A549 (cell line): Measurements from ENCODE around the gene RSBN1. TPM values are rescaled to one million over a fixed set of nuclear protein-coding genes. Genes with fewer than 3 reads are reported as not detected.

Experiments used
- ATAC-seq, 2 experiments: fragments of 200-7000 bp in 1 of 2; fragments of >200 bp in 1 of 2; cut with Nextera tagmentation in 1 of 2; cut with Tn5 transposase in 1 of 2; 3 replicates each; pipeline versions ENCODE4 v1.8.0 to v1.9.1; 2018 to 2020; ENCODE audit warnings: mild to moderate bottlenecking in 1 of 2, moderate library complexity in 1 of 2
- CTCF ChIA-PET: fragments of 300-600 bp; sonication (Branson Sonifier 250); formaldehyde crosslinking; extraction: SDS; loops from one replicate; lab custom pipeline; 2021; ENCODE audit warnings: antibody characterized with exemption, inconsistent platforms; lab: Yijun Ruan, JAX
- POLR2A ChIA-PET: fragments of 350-600 bp; formaldehyde crosslinking; extraction: SDS; loops from one replicate; lab custom pipeline; 2021; ENCODE audit warnings: antibody characterized with exemption, inconsistent platforms; lab: Yijun Ruan, JAX
- DNase-seq, 2 experiments: peaks; one replicate each; pipeline versions ENCODE4 v3.0.0 to v3.0.0-alpha.2; 2011 to 2016; ENCODE audit warnings: low read depth in 1 of 2, low spot score in 1 of 2
- FAIRE-seq: peaks from 2 replicates; lab custom pipeline; 2011; peaks lifted over from hg19 to GRCh38; lab: Jason Lieb, UNC
- H3K27ac ChIP-seq, 2 experiments: fragments of >200 bp; sonication (Bioruptor Twin); formaldehyde crosslinking; 3 replicates each; pipeline ENCODE4 v1.5.1; 2016 to 2017
- H3K4me1 ChIP-seq: fragments of >200 bp; sonication (Bioruptor Twin); formaldehyde crosslinking; 3 replicates; pipeline ENCODE4 v1.6.1; 2016
- H3K4me2 ChIP-seq: fragments of >200 bp; sonication (Bioruptor Twin); formaldehyde crosslinking; 3 replicates; pipeline ENCODE4 v1.6.1; 2016
- H3K4me3 ChIP-seq: fragments of >200 bp; sonication (Bioruptor Twin); formaldehyde crosslinking; 3 replicates; pipeline ENCODE4 v1.5.1; 2016
- H3K9me3 ChIP-seq: fragments of >200 bp; sonication (Bioruptor Twin); formaldehyde crosslinking; 3 replicates; pipeline ENCODE4 v1.6.1; 2016
- CBX8 ChIP-seq: fragments of 200-600 bp; sonication (generic); IDR thresholded peaks from 2 replicates; pipeline ENCODE4 v1.6.1; 2016
- E2F6 ChIP-seq: IDR thresholded peaks from 2 replicates; pipeline ENCODE4 v1.6.1; 2012; ENCODE audit warnings: low read depth, borderline replicate concordance
- EHF ChIP-seq: fragments of 250-450 bp; sonication (Bioruptor Pico); IDR thresholded peaks from 2 replicates; pipeline ENCODE4 v1.5.0; 2020; ENCODE audit warnings: mild to moderate bottlenecking
- EHMT2 ChIP-seq: fragments of 200-600 bp; sonication (generic); IDR thresholded peaks from 2 replicates; pipeline ENCODE4 v1.6.1; 2016; ENCODE audit warnings: antibody characterized with exemption, low read depth, mild to moderate bottlenecking, moderate library complexity
- FOSB ChIP-seq: fragments of 250-450 bp; sonication (Bioruptor Pico); IDR thresholded peaks from 2 replicates; pipeline ENCODE4 v1.5.0; 2020; ENCODE audit warnings: mild to moderate bottlenecking, moderate library complexity
- HDAC2 ChIP-seq: fragments of 200-600 bp; sonication (generic); IDR thresholded peaks from 2 replicates; pipeline ENCODE4 v1.6.1; 2016
- HEYL ChIP-seq: fragments of 250-450 bp; sonication (Bioruptor Pico); IDR thresholded peaks from 2 replicates; pipeline ENCODE4 v1.8.0; 2021; ENCODE audit warnings: mild to moderate bottlenecking, moderate library complexity
- HOXB5 ChIP-seq: fragments of 250-450 bp; sonication (Bioruptor Pico); IDR thresholded peaks from 2 replicates; pipeline ENCODE4 v1.5.0; 2020; ENCODE audit warnings: mild to moderate bottlenecking, moderate library complexity
- JUN ChIP-seq, 2 experiments: fragments of >200 bp; sonication (Bioruptor Twin); formaldehyde crosslinking; IDR thresholded peaks; 2 replicates in 1 of 2; 3 replicates in 1 of 2; pipeline ENCODE4 v1.6.1; 2016 to 2017
- KDM5A ChIP-seq: fragments of 200-600 bp; sonication (generic); IDR thresholded peaks from 2 replicates; pipeline ENCODE4 v1.6.1; 2016; ENCODE audit warnings: antibody characterized with exemption, mild to moderate bottlenecking
- MAFK ChIP-seq: fragments of 450-650 bp; IDR thresholded peaks from 2 replicates; pipeline ENCODE4 v1.6.1; 2014; ENCODE audit not compliant: partially characterized antibody
- NPAS2 ChIP-seq: fragments of 250-450 bp; sonication (Bioruptor Pico); IDR thresholded peaks from 2 replicates; pipeline ENCODE4 v1.8.0; 2022; ENCODE audit warnings: mild to moderate bottlenecking, moderate library complexity, borderline replicate concordance
- PHF8 ChIP-seq: fragments of 200-600 bp; sonication (generic); IDR thresholded peaks from 2 replicates; pipeline ENCODE4 v1.6.1; 2016; ENCODE audit warnings: low read depth, mild to moderate bottlenecking, antibody characterized with exemption, moderate library complexity, borderline replicate concordance
- RAD21 ChIP-seq, 2 experiments: fragments of >200 bp in 1 of 2; sonication (Bioruptor Twin) in 1 of 2; formaldehyde crosslinking in 1 of 2; IDR thresholded peaks in 1 of 2; conservative IDR thresholded peaks in 1 of 2; 2 replicates in 1 of 2; 3 replicates in 1 of 2; pipeline ENCODE4 v1.6.1; 2012 to 2018; ENCODE audit warnings: inconsistent platforms in 1 of 2
- RCOR1 ChIP-seq: fragments of 150-350 bp; IDR thresholded peaks from 2 replicates; pipeline ENCODE4 v1.6.1; 2014; ENCODE audit warnings: antibody characterized with exemption, low read length, low read depth
- SMC3 ChIP-seq: fragments of >200 bp; sonication (Bioruptor Twin); formaldehyde crosslinking; IDR thresholded peaks from 3 replicates; pipeline ENCODE4 v1.6.1; 2018; ENCODE audit warnings: inconsistent platforms
- SREBF2 ChIP-seq: fragments of 450-650 bp; IDR thresholded peaks from 2 replicates; pipeline ENCODE4 v1.6.1; 2014; ENCODE audit warnings: mild to moderate bottlenecking, moderate library complexity
- ZC3H11A ChIP-seq: fragments of 450-650 bp; IDR thresholded peaks from 2 replicates; pipeline ENCODE4 v1.6.1; 2014; ENCODE audit warnings: antibody characterized with exemption, mild to moderate bottlenecking
- ZFP36 ChIP-seq: fragments of 450-650 bp; IDR thresholded peaks from 2 replicates; pipeline ENCODE4 v1.6.1; 2014; ENCODE audit warnings: borderline replicate concordance; ENCODE audit not compliant: partially characterized antibody
- ZNF302 ChIP-seq: fragments of 250-450 bp; sonication (Bioruptor Pico); IDR thresholded peaks from 2 replicates; pipeline ENCODE4 v1.9.0; 2021; ENCODE audit warnings: inconsistent platforms, mild to moderate bottlenecking, moderate library complexity
- ZSCAN20 ChIP-seq: fragments of 250-450 bp; sonication (Bioruptor Pico); IDR thresholded peaks from 2 replicates; pipeline ENCODE4 v1.8.0; 2022; ENCODE audit warnings: mild to moderate bottlenecking, moderate library complexity
- WGBS: methylation state at CpG from one replicate; pipeline ENCODE4 v1.1.6; 2017; ENCODE audit errors: missing lambda C conversion rate; 5-methylcytosine and 5-hydroxymethylcytosine counted together
- polyA plus RNA-seq, 4 experiments: library from polyadenylated mRNA; depleted of rRNA in 3 of 4; stranded (reverse); fragments of >200 nt; fragmentation: RNase III in 1 of 4; extraction: RNeasy Plus Mini Kit Qiagen cat#74134 plus additional on column Dnase treatment in 1 of 4; gene quantifications; 2 replicates in 3 of 4; 3 replicates in 1 of 4; pipeline ENCODE4 v1.2.3, GENCODE V29; 2011 to 2017
- TF ChIP-seq, protein P1 (sequence below): fragments of 450-650 bp; IDR thresholded peaks from 2 replicates; pipeline ENCODE4 v1.6.1; 2014; ENCODE audit warnings: antibody characterized with exemption
- TF ChIP-seq, protein P2 (sequence below): IDR thresholded peaks from 2 replicates; pipeline ENCODE4 v1.6.1; 2012
- TF ChIP-seq, protein P3 (sequence below): fragments of >200 bp; sonication (Bioruptor Twin); formaldehyde crosslinking; IDR thresholded peaks from 3 replicates; pipeline ENCODE4 v1.6.1; 2016

Gene RSBN1
- polyA plus RNA-seq, 2 of the 4 experiments (the other 2 are of a cell fraction) = 3.0 to 9.7 TPM

DNA sequence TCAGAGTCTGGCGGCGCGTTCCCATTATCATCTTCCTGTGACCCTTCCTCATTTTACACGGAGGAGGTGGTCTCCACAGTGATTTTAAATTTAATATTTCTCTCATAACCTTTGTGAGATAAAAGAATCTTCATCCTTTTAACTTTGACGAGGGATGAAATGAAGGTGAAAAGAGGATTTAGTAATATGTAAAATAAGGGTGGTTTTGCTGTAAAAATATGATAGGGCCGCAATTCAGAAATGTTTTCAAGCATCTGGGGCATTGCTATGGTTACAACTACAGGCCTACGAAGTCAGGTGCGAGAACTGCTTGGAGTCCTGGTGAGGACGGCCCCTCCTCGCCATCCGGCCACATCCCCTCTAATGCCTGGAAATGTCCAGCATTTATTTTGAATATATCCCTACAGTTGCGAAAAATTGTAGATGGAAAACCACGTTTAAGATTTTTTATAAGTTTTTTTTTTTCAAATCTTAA lies 422 bp upstream of the RSBN1 start:
- FAIRE-seq (no peak), DNase-seq (no peak), ATAC-seq (no peak)
- TF ChIP-seq JUN (IDR thresholded peaks at IDR 0.05) (0 out of 5 replicates have a peak, but pooled peaks of 1 of the 2 experiments have one; percentile 3), RAD21 (conservative IDR thresholded peaks at IDR 0.05 in 1 of 2, IDR thresholded peaks at IDR 0.05 in 1 of 2) (no peak), HOXB5 (CRISPR knock-in tag) (no peak), PHF8 (peak; percentile 23; the same call in 1 of the 2 replicates)
- TF ChIP-seq, protein P1, sequence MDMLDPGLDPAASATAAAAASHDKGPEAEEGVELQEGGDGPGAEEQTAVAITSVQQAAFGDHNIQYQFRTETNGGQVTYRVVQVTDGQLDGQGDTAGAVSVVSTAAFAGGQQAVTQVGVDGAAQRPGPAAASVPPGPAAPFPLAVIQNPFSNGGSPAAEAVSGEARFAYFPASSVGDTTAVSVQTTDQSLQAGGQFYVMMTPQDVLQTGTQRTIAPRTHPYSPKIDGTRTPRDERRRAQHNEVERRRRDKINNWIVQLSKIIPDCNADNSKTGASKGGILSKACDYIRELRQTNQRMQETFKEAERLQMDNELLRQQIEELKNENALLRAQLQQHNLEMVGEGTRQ = no peak
- H3K4me3 ChIP-seq = peak overlapping the region; percentile 47
- peak overlapping the region; percentile 88 to 89 for H3K27ac ChIP-seq
- ChIA-PET POLR2A (interaction anchor here (0.8 to 1.1 kb wide), 4 partner anchors 53 to 857 kb away, joined by 3 to 8 read pairs (median 5); partner anchors contain the start of genes PHTF1 and SLC16A1), CTCF (no interaction called here)
- peak overlapping the region; percentile 84 for H3K4me2 ChIP-seq
- H3K4me1 ChIP-seq = peaks cover 20% of the 10 kb centered on the region; the same call in 2 of the 3 replicates
- 27% methylated on average over 13 of the region's 13 CpGs for WGBS
- H3K9me3 ChIP-seq = no peaks in the 10 kb centered on the region

DNA sequence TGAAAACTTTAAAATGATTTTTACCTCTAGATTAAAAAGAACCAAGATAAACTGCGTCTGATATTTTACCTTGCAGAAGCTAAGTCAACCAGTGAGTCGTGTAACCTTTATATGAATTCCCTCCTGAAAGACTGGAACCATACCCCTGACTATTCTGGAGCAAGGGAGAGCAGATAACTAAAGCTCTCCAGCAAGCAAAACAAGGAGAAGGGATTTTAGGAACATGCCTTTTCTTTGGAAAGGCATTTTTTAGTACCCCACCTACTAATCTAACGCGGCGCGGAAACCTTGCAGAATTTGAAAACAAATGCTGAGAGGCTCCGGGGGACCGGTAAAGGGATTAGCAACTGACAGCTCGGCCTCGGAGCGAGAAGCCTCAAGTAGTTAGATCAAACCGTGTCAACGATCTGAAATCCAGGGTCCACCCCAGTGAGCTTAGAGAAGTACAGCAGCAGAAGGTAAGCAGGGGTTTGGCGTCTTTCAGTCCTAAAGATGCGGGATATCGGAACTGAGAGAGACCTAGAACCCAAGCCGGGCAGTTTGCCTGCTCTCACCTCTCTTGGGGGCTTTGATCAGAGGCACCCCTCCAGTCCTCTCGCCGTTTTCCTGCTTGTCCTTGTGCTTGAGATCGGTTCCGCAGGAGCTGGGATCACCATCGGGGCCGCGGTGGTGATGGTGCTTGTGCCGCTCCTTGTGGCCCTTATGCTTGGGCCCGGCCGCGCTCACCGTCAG lies 954 bp downstream of the RSBN1 start:
- ATAC-seq (peak; percentile 70 to 80; a peak in 5 of 6 replicates), DNase-seq (peak; percentile 8 to 18), FAIRE-seq (no peak)
- ChIA-PET POLR2A (interaction anchor here (1.1 kb wide), 1 partner anchor 52 kb away, joined by 8 read pairs; the partner anchor contains the start of gene PHTF1), CTCF (interaction anchor here (1.2 to 1.3 kb wide), 2 partner anchors 53 to 133 kb away, joined by 3 to 4 read pairs; no protein-coding TSS in a partner anchor)
- Histone ChIP-seq H3K27ac (peak overlapping the region; percentile 79 to 97), H3K9me3 (no peaks in the 10 kb centered on the region), H3K4me1 (peaks cover 20% of the 10 kb centered on the region; the same call in 2 of the 3 replicates), H3K4me2 (peak overlapping the region; percentile 78), H3K4me3 (peak overlapping the region; percentile 90)
- no peak for TF ChIP-seq NPAS2 (CRISPR knock-in tag)
- TF ChIP-seq ZNF302 (CRISPR knock-in tag) = no peak
- no peak for TF ChIP-seq ZFP36
- TF ChIP-seq, protein P2, sequence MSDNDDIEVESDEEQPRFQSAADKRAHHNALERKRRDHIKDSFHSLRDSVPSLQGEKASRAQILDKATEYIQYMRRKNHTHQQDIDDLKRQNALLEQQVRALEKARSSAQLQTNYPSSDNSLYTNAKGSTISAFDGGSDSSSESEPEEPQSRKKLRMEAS = no peak
- no peak for TF ChIP-seq SMC3
- TF ChIP-seq, protein P1 = no peak
- TF ChIP-seq EHF = no peak
- TF ChIP-seq HEYL = no peak
- TF ChIP-seq ZSCAN20 (CRISPR knock-in tag) = no peak
- WGBS = 3% methylated on average over 18 of the region's 29 CpGs

GRCh38 chr1:113809670-113810602 lies 2.3 kb downstream of the RSBN1 start:
- POLR2A ChIA-PET = no interaction called here
- FAIRE-seq (no peak), DNase-seq (peak in 1 of 2 experiments; percentile 24), ATAC-seq (no peak)
- Histone ChIP-seq H3K4me1 (peaks cover 28% of the 10 kb centered on the region), H3K9me3 (no peaks in the 10 kb centered on the region), H3K27ac (peak overlapping the region in 1 of 2 experiments; percentile 55; a peak in 3 of 6 replicates), H3K4me2 (peak overlapping the region; percentile 78), H3K4me3 (peak overlapping the region; percentile 90)
- WGBS = 22% methylated on average over 5 of the region's 5 CpGs
- CTCF ChIA-PET = no interaction called here
- TF ChIP-seq ZNF302 (CRISPR knock-in tag) (no peak), ZFP36 (no peak), E2F6 (no peak), ZC3H11A (no peak), EHF (no peak), MAFK (no peak), FOSB (CRISPR knock-in tag) (no peak), HOXB5 (CRISPR knock-in tag) (no peak), SREBF2 (no peak), ZSCAN20 (CRISPR knock-in tag) (no peak), EHMT2 (no peak), NPAS2 (CRISPR knock-in tag) (no peak), CBX8 (no peak), HDAC2 (no peak), JUN (IDR thresholded peaks at IDR 0.05) (no peak), RCOR1 (no peak), KDM5A (no peak)
- TF ChIP-seq, protein P3, sequence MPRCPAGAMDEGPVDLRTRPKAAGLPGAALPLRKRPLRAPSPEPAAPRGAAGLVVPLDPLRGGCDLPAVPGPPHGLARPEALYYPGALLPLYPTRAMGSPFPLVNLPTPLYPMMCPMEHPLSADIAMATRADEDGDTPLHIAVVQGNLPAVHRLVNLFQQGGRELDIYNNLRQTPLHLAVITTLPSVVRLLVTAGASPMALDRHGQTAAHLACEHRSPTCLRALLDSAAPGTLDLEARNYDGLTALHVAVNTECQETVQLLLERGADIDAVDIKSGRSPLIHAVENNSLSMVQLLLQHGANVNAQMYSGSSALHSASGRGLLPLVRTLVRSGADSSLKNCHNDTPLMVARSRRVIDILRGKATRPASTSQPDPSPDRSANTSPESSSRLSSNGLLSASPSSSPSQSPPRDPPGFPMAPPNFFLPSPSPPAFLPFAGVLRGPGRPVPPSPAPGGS = no peak
- TF ChIP-seq, protein P2 = no peak
- TF ChIP-seq, all 56 proteins: peak for 0
